ENCODE data around the gene PERCC1.
"Not testable (repeated sequence)": the region's sequence is repeated elsewhere in the genome, so short reads cannot be mapped to it uniquely, and the experiment has no call there.

PERCC1 gene

GRCh38 chr16:1470481-1471251, 39.8 kb downstream of the PERCC1 start:
- DNase-seq: no peak

- DNase-seq: no peak
Measured at GRCh38 chr16:1471569-1472194, 40.8 kb downstream of the PERCC1 start.

GRCh38 chr16:1472974-1473373, 42.1 kb downstream of the PERCC1 start:
- no peak for DNase-seq

GRCh38 chr16:1474082-1474795, 43.4 kb downstream of the PERCC1 start:
- DNase-seq: no peak

- peak; percentile 42 for DNase-seq
Measured at GRCh38 chr16:1474796-1475551, 44.1 kb downstream of the PERCC1 start, which contains the start of gene CLCN7. Gene CLCN7 (minus strand): TSS chr16:1475028. CDS start chr16:1474974, 54 bp downstream.

- DNase-seq: no peak
Measured at GRCh38 chr16:1475552-1476114, 44.8 kb downstream of the PERCC1 start.

GRCh38 chr16:1477033-1477432, 46.2 kb downstream of the PERCC1 start:
- DNase-seq: no peak

- DNase-seq: not testable (repeated sequence)
Measured at GRCh38 chr16:1478937-1479336, 48.1 kb downstream of the PERCC1 start.

- DNase-seq: no peak
Measured at GRCh38 chr16:1481906-1482835, 51.3 kb downstream of the PERCC1 start.
